Measurements from ENCODE around the gene ARID1B. TPM values are rescaled to one million over a fixed set of nuclear protein-coding genes. Genes with fewer than 3 reads are reported as not detected.

The ARID1B gene
- total and polyA plus RNA-seq, 2 of the 13 experiments (the other 11 are each of a cell fraction or from before 2014, with no cell fraction given) = 20.1 to 32.6 TPM

DNA sequence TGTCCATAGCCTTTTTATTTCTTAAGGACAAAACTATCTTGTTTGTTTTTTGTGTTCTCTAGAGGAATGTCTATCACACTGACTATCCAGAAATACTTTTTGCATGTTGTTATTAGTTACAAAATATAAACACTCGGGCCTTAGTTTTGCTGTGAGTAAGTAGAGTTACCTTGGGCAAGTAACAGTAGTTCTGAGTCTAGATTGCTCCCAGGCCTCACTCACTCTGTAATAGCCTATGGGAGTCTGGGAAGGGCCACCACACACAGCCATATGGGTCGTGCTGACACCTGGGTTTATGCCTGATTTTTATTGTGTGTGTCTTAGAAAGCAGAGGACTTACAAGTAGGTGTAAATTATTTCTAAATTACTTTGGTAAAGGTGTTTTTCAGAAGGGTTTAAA lies 360.3 kb downstream of the ARID1B start:
- Histone ChIP-seq H2AFZ (ENCODE audit: low read length) (no peak overlapping the region), H4K20me1 (ENCODE audit: insufficient read depth, low read length) (no peaks in the 10 kb centered on the region), H3K9ac (ENCODE audit: insufficient read depth, low read depth, low read length) (no peak overlapping the region), H3K27me3 (ENCODE audit: control insufficient read depth in 1 of 2, insufficient read depth in 2 of 2, low read length in 2 of 2) (no peaks in the 10 kb centered on the region), H3K27ac (ENCODE audit: extremely low read length, insufficient read depth, low read length) (no peak overlapping the region), H3K4me3 (replicated peaks in 1 of 3; ENCODE audit: insufficient read depth in 1 of 3, low read depth in 2 of 3, low read length in 3 of 3) (no peak overlapping the region), H3K36me3 (replicated peaks in 1 of 2; ENCODE audit: control insufficient read depth in 1 of 2, insufficient read depth in 2 of 2, low read length in 2 of 2) (peaks cover 32 to 72% of the 10 kb centered on the region in 2 experiments), H3K4me1 (ENCODE audit: insufficient read depth, low read length) (no peaks in the 10 kb centered on the region), H3K9me3 (ENCODE audit: low read length) (no peaks in the 10 kb centered on the region), H3K79me2 (ENCODE audit: insufficient read depth, low read length) (no peaks in the 10 kb centered on the region), H3K4me2 (ENCODE audit: low read depth, low read length) (no peak overlapping the region)
- in situ Hi-C loops (cut with HindIII; ENCODE audit: extremely low pct_ligation_motif_present, low pct_unique_long_range_greater_than_20kb) = no loop called here
- FAIRE-seq (peak; percentile 36), ATAC-seq (no peak), DNase-seq (ENCODE audit: low spot score) (no peak)
- TF ChIP-seq MAFF (IDR thresholded peaks at IDR 0.05; ENCODE audit: low read depth, low read length) (no peak), TEAD3 (CRISPR knock-in tag; optimal IDR thresholded peaks at IDR 0.05; ENCODE audit: borderline replicate concordance) (no peak), ZIK1 (CRISPR knock-in tag; IDR thresholded peaks at IDR 0.05; ENCODE audit: borderline replicate concordance, low read depth) (no peak), KLF15 (CRISPR knock-in tag; IDR thresholded peaks at IDR 0.05; ENCODE audit: borderline replicate concordance) (no peak)
- TF ChIP-seq, protein P1, sequence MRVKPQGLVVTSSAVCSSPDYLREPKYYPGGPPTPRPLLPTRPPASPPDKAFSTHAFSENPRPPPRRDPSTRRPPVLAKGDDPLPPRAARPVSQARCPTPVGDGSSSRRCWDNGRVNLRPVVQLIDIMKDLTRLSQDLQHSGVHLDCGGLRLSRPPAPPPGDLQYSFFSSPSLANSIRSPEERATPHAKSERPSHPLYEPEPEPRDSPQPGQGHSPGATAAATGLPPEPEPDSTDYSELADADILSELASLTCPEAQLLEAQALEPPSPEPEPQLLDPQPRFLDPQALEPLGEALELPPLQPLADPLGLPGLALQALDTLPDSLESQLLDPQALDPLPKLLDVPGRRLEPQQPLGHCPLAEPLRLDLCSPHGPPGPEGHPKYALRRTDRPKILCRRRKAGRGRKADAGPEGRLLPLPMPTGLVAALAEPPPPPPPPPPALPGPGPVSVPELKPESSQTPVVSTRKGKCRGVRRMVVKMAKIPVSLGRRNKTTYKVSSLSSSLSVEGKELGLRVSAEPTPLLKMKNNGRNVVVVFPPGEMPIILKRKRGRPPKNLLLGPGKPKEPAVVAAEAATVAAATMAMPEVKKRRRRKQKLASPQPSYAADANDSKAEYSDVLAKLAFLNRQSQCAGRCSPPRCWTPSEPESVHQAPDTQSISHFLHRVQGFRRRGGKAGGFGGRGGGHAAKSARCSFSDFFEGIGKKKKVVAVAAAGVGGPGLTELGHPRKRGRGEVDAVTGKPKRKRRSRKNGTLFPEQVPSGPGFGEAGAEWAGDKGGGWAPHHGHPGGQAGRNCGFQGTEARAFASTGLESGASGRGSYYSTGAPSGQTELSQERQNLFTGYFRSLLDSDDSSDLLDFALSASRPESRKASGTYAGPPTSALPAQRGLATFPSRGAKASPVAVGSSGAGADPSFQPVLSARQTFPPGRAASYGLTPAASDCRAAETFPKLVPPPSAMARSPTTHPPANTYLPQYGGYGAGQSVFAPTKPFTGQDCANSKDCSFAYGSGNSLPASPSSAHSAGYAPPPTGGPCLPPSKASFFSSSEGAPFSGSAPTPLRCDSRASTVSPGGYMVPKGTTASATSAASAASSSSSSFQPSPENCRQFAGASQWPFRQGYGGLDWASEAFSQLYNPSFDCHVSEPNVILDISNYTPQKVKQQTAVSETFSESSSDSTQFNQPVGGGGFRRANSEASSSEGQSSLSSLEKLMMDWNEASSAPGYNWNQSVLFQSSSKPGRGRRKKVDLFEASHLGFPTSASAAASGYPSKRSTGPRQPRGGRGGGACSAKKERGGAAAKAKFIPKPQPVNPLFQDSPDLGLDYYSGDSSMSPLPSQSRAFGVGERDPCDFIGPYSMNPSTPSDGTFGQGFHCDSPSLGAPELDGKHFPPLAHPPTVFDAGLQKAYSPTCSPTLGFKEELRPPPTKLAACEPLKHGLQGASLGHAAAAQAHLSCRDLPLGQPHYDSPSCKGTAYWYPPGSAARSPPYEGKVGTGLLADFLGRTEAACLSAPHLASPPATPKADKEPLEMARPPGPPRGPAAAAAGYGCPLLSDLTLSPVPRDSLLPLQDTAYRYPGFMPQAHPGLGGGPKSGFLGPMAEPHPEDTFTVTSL (CRISPR knock-in tag; IDR thresholded peaks at IDR 0.05; ENCODE audit: borderline replicate concordance) = no peak
- TF ChIP-seq, protein P2, sequence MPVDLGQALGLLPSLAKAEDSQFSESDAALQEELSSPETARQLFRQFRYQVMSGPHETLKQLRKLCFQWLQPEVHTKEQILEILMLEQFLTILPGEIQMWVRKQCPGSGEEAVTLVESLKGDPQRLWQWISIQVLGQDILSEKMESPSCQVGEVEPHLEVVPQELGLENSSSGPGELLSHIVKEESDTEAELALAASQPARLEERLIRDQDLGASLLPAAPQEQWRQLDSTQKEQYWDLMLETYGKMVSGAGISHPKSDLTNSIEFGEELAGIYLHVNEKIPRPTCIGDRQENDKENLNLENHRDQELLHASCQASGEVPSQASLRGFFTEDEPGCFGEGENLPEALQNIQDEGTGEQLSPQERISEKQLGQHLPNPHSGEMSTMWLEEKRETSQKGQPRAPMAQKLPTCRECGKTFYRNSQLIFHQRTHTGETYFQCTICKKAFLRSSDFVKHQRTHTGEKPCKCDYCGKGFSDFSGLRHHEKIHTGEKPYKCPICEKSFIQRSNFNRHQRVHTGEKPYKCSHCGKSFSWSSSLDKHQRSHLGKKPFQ (CRISPR knock-in tag; IDR thresholded peaks at IDR 0.05; ENCODE audit: insufficient replicate concordance) = no peak
- ChIA-PET CTCF (ENCODE audit: low intra/inter-chr PET ratio, low total read pairs) (no interaction called here), POLR2A (no interaction called here)
- BruUV-seq (replicated peaks) = no TSS peak
- 94% methylated on average over 2 of the region's 2 CpGs for WGBS (ENCODE audit: low lambda C conversion rate)
- intact Hi-C loops (cut with micrococcal nuclease; ENCODE audit: unreplicated experiment) = no loop called here
